AG04449 (cell line): ENCODE measurements around the gene BABAM2.
"Not testable (repeated sequence)": the region's sequence is repeated elsewhere in the genome, so short reads cannot be mapped to it uniquely, and the experiment has no call there.

Source experiments
- CTCF ChIA-PET: fragments of 350-600 bp; formaldehyde crosslinking; extraction: SDS; loops from one replicate; lab custom pipeline; 2021; ENCODE audit warnings: antibody characterized with exemption; lab: Yijun Ruan, JAX
- POLR2A ChIA-PET: fragments of 400-600, 350-600 bp; formaldehyde crosslinking; extraction: SDS; loops from one replicate; lab custom pipeline; 2020; ENCODE audit warnings: antibody characterized with exemption, inconsistent platforms; lab: Yijun Ruan, JAX
- DNase-seq: peaks from one replicate; pipeline ENCODE4 v3.0.0-alpha.2; 2010; ENCODE audit warnings: low read depth, low spot score
- H3K4me3 ChIP-seq: 2 replicates; pipeline ENCODE4 v1.5.1; 2011; ENCODE audit warnings: low read depth, mild to moderate bottlenecking, control low read depth, low read length
- TF ChIP-seq, protein P1 (sequence below): IDR thresholded peaks from one replicate; pipeline ENCODE4 v1.5.1; 2011; ENCODE audit warnings: mild to moderate bottlenecking, moderate library complexity, low read length, control low read depth, inconsistent platforms; ENCODE audit not compliant: insufficient read depth; ENCODE audit errors: missing control alignments

Gene BABAM2

DNA sequence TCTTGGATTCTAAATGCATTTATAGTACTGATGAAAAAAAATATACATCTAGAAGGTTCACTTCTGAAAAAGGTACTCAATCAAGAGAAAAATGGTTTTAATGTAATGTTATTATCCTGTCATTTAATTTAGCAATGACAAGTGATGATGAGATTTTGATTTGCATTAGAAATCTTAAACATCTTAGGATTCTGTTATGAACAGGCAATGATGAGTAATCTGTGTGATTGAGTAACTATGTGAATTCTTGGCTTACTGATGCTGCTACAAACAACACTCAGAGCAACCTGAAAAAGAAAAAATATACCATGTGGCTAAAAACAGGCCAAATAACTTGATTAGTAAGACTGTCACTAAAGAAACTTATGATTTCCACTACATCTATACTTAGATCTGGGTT lies 30.4 kb upstream of the BABAM2 start:
- POLR2A ChIA-PET = no interaction called here
- peak; percentile 59 for DNase-seq
- no peak overlapping the region for H3K4me3 ChIP-seq
- TF ChIP-seq, protein P1, sequence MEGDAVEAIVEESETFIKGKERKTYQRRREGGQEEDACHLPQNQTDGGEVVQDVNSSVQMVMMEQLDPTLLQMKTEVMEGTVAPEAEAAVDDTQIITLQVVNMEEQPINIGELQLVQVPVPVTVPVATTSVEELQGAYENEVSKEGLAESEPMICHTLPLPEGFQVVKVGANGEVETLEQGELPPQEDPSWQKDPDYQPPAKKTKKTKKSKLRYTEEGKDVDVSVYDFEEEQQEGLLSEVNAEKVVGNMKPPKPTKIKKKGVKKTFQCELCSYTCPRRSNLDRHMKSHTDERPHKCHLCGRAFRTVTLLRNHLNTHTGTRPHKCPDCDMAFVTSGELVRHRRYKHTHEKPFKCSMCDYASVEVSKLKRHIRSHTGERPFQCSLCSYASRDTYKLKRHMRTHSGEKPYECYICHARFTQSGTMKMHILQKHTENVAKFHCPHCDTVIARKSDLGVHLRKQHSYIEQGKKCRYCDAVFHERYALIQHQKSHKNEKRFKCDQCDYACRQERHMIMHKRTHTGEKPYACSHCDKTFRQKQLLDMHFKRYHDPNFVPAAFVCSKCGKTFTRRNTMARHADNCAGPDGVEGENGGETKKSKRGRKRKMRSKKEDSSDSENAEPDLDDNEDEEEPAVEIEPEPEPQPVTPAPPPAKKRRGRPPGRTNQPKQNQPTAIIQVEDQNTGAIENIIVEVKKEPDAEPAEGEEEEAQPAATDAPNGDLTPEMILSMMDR = no peak
- CTCF ChIA-PET = no interaction called here

DNA sequence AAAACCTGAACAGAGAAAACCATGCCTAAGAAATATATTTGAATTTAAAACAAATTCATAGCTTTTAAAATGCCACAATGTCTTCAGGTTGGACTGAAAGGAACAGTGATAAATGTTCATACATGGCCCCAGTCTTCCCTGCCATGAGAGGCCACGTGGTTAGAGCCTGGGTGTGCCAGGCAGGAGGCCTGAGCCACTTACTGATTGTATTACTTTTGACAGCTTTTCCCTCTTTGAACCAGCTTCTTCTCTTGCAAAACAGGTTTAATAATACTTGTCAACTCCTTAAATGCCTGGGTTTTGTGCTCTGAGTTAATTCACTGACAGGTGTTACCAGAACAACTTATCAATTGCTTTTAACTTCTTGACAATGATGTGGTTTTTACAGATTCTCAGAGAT lies 27.4 kb upstream of the BABAM2 start:
- DNase-seq = no peak
- ChIA-PET CTCF (interaction anchor here (1.1 kb wide), 1 partner anchor 42 kb away, joined by 3 read pairs; no protein-coding TSS in a partner anchor), POLR2A (no interaction called here)
- TF ChIP-seq, protein P1 = no peak
- no peak overlapping the region for H3K4me3 ChIP-seq

DNA sequence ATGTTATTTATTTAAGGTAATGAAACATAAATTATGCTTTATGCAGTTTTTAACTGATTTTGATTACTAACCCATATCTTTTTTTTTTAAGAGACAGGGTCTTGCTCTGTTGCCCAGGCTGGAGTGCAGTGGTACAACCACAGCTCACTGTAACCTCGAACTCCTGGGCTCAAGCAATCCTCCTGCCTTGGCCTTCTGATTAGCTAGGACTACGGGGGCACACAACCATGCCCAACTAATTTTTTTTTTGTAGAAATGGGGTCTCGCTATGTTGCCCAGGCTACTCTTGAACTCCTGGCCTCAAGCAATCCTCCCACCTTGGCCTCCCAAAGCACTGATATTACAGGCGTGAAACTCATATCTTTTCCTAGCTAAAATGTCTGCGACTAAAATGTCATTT lies 26.6 kb upstream of the BABAM2 start:
- CTCF ChIA-PET = interaction anchor here (1.1 kb wide), 1 partner anchor 42 kb away, joined by 3 read pairs; no protein-coding TSS in a partner anchor
- POLR2A ChIA-PET, H3K4me3 ChIP-seq, DNase-seq: not testable (repeated sequence)

DNA sequence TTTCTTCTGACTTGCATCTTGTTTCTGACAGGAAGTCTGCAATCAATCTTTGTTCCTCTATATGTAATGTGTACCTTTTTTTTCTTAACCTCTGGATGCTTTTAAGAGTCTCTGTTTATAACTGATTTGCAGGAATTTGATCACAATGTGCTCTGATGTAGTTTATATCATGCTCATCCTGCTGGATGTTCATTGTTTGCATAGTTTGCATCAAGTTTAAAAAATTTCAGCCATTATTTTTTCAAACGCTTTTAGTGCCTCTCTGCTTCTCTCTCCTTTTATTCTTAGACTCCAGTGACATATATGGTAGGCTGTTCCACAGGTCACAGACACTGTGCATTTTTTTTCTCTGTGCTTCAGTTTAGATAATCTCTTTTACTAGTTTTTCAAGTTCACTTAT lies 24.3 kb upstream of the BABAM2 start:
- no peak for DNase-seq
- POLR2A ChIA-PET = no interaction called here
- CTCF ChIA-PET = no interaction called here
- TF ChIP-seq, protein P1 = no peak
- H3K4me3 ChIP-seq = no peak overlapping the region

DNA sequence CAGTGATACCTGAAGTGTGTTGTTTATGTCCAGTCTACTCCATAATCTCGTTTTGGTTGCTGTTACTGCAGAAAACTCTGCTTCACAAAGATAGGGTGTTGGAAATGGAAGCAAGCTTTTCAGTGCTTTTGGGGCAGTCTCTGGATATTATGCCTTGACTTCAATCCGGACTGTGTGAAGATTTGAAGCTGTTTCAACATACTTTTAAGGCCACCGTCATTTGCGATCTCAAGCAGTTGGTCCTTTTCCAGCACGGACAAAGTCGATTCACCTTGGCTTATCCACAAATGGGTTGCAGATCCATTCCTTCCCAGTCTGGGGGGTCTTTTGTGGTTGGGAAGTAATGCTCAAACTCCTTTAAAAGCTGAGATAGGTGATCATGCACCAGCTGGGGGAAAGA lies 20.8 kb upstream of the BABAM2 start:
- TF ChIP-seq, protein P1 = no peak
- ChIA-PET CTCF (no interaction called here), POLR2A (no interaction called here)
- no peak for DNase-seq
- no peak overlapping the region for H3K4me3 ChIP-seq

DNA sequence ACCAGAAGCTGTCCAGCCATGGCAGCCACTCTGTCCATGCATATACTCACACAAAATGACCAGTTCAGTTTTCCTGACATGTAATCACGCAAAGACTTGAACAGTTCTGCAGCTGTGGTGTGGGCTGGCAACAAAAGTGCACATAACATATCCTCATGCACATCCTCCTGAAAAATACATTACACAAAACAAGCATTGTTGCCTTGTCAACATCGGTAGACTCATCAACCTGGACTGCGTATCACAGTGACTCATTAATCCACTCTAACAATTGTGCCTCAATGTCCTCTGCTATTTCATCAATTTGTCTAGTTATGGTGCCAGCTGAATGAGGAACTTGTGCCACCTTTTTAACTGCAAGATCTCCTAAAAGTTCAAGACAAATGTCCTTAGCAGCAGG lies 19.8 kb upstream of the BABAM2 start:
- no peak for DNase-seq
- TF ChIP-seq, protein P1 = no peak
- CTCF ChIA-PET = interaction anchor here (1.1 to 1.3 kb wide), 2 partner anchors 9 to 16 kb away, joined by 3 read pairs; no protein-coding TSS in a partner anchor
- POLR2A ChIA-PET = no interaction called here
- no peak overlapping the region for H3K4me3 ChIP-seq

DNA sequence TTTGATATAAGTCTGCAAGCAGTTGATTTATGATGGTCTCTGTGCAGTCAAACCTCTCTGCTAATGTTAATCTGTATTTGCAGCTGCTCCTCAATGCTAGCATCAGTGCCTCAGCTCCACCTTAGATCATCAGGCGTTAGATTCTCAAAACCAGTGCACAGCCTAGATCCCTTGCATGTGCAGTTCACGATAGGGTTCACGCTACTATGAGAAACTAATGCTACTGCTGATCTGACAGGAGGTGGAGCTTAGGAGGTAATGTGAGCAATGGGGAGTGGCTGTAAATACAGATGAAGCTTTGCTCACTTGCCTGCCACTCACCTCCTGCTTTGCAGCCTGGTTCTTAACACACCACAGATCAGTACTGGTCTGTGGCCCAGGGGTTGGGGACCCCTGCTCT lies 18.7 kb upstream of the BABAM2 start:
- TF ChIP-seq, protein P1 = no peak
- CTCF ChIA-PET = interaction anchor here (1.1 kb wide), 1 partner anchor 8 kb away, joined by 3 read pairs; no protein-coding TSS in a partner anchor
- POLR2A ChIA-PET = no interaction called here

More for the DNA sequence above, 18.7 kb upstream of the BABAM2 start:
- no peak for DNase-seq
- H3K4me3 ChIP-seq = no peak overlapping the region
